GM19043 (cell line): ENCODE data around the gene GSK3A.

Experiments
- ATAC-seq: cut with Tn5 transposase; IDR thresholded peaks from one replicate; pipeline ENCODE4 v1.9.1; 2021; ENCODE audit warnings: low read depth; ENCODE audit not compliant: unreplicated experiment

The GSK3A gene

GRCh38 chr19:42250666-42251531 lies 8.5 kb upstream of the GSK3A start:
- no peak for ATAC-seq

- ATAC-seq = no peak
These were observed 7.8 kb upstream of the GSK3A start for GRCh38 chr19:42250183-42250665.

DNA sequence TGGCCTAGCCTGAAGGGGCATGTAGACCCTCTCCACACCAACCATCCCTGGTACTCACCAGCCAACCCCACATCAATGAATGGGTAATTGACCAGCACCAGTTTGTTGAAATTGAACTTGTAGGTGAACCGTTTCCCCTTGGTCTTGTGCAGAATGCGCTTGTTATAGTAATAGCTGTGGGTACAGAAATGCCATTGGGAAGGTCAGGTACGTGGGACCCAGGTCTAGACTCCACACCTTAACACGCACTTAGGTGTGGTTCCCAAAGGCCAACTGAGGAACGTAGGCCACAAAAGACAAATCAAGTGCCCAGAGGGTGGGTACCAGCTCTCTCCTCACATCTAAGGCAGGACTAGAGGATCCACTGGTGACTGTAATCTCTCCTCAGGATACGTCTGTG lies 7.4 kb upstream of the GSK3A start:
- ATAC-seq = no peak

- no peak for ATAC-seq
These were observed 6.8 kb upstream of the GSK3A start for GRCh38 chr19:42249149-42249750.

- no peak for ATAC-seq
These were observed 6.1 kb upstream of the GSK3A start for GRCh38 chr19:42248270-42249148.

- ATAC-seq = no peak
These were observed 5.3 kb upstream of the GSK3A start for GRCh38 chr19:42247640-42248199.

DNA sequence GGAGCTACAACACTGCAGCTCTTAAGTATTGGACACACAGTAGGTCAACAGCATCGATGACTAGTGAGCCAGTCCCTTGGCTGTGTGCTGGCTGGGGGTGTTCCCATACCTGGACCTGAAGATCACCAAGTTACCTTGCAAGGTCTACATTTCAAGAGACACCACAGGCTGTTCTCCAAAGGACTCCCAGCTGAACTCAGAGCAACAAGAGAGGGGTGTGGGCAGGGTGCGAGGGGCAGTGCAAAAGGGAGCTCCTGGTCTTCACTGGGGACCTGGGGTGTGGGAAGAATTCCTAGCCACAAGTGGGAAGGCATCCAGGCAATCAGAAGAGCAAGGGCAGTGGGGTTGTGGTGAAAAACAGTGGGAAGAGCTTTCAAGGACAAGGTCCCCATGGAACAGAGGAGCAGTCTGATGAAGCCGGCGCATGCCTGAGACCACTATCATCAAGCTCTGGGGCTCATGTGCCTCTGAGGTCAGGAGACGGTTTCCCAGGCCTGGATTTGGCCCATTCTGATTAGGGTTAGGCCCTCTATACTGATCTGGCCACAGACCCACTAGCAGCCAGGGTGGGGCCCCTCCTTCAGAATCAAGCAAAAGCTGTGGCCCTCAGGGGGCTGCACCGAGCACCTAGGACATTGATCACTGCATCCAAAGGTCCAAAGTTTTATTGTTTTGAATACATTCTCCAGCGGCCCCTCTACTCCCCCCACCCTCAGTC lies 4.7 kb upstream of the GSK3A start:
- ATAC-seq = no peak

DNA sequence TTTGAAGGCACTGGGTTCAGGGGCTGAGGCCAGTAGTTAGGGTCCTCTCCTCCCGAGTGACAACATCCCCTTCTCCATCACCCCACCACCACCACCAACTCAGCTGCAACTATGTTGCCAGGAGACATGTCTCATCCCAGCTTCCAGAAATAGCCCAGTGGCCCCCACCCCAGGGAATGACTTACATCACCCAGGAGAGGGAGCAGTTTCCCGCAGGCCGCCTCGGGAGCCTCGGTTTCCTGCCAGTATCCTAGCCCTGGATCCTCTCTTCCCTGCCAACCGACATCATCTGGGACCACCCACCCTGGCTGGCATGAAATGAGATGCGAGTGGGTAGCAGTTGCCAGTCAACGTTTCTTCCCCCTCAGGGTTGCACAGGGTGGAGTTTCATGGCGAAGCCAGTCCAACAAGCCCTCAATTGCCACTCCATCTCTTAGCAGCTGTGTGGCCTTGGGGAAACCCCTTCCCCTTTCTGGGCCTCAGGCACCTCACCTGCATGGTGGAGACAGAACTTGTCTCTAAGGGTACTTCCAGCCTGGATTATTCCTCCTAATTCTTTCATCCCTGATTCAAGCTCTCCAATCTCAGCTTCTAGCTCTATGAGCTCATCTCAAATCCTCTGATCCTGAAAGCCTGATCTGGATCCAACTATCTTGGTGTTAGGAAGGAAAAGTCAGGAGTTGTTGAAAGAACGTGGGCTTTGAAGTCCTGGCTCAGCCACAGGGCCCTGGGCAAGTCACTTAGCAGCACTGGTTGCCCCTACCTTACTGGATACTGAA lies 3.9 kb upstream of the GSK3A start:
- no peak for ATAC-seq

DNA sequence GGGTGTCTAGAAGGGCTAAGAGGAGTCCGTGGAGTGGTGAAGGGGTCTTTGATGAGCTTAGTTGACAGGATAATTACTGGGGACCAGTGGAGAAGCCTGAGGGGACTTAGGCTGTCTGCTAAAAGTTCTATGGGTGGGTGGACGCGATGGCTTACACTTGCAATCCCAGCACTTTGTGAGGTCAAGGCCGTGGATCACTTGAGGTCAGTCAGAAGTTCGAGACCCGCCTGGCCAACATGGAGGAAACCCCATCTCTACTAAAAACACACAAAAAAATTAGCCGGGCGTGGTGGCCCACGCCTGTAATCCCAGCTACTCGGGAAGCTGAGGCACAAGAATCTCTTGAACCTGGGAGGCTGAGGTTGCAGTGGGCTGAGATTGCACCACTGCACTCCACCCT lies 2.8 kb upstream of the GSK3A start:
- no peak for ATAC-seq

- peak; percentile 29 for ATAC-seq
These were observed 2.2 kb upstream of the GSK3A start for GRCh38 chr19:42244347-42245220.

DNA sequence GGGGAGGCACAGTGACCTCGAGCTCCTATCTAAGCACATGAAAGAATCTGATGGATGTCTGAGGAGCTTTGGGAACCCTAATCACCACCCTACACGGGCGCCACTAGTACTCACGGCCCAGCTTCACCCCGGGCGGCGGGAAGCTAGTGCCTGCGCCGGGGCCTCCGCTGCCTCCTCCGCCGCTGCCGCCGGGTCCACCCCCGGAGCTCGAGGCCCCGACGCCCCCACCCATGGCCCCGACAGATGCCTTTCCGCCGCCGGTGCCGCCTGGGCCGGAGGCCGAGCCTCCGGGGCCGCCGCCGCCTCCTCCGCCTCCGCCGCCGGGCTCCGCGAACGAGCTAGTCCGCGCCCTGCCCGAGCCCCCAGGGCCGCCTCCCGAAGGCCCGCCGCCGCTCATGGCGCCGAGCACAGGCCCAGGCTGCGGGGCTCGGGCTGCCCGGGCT lies 312 bp downstream of the GSK3A start:
- no peak for ATAC-seq

DNA sequence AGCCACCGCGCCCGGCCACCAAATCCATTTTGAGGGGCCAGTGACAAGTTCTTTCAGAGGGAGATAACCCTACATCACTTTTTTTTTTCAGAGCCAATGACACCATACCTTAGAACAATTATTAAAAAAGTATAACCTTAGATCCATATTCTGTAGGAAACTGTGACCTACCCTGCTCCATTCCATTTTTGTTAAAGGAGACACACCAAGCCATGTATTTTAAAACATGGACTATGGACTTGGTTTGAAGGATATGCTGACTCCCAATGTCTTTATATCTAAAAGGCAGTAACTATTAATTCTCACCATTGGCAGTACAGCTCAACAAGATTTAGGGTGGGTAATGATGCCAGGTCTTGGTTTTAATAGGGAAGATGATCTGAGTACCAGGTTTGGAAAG lies 1.1 kb downstream of the GSK3A start:
- no peak for ATAC-seq

DNA sequence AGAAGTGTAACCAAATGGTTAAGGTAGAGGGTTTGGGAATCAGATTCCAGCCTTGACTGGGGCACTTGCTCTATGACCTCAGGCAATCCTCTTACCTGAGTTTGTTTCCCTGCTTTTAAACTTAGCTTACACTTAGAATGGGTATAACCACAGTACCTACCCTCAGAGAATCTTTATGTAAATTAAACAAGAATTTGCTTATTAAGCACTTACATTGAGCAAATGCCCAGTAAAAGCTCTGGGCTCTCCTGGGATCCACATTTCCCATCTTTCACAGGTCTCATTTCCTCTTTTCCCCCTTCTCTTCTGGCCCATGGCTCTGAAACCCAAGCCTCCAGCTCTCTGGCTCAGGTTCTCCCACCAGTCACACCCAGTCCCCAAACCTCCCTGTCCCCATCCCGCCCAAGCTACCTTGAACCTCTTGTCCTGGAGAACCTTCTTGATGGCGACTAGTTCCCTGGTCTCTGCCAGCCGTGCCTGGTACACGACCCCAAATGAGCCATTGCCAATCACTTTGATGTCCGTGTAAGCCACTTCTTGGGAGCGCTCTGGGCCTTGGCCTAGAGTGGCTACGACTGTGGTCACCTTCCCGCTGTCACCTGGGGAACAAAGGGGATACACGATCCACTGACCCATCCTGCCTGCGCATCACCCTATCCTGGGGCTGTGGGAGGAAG lies 2.7 kb downstream of the GSK3A start:
- no peak for ATAC-seq

DNA sequence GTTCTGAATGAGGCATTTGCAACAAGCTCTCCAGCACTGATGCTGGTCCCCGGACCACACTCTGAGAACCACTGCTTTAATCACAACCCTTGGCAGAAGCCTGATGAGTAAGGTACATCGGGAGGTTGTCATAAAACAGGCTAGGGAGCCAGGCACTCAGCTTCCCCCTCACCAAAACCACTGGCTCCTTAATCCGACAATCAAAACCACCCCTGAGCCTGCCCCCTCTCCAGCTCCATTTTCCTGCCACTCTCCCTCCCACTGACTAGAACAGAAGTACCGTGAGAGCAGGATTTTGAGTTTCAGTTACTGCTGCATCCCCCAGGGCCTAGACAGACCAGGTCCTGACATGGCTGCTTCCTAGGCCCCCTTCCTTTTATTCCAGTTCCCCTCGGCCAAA lies 7.2 kb downstream of the GSK3A start:
- no peak for ATAC-seq

DNA sequence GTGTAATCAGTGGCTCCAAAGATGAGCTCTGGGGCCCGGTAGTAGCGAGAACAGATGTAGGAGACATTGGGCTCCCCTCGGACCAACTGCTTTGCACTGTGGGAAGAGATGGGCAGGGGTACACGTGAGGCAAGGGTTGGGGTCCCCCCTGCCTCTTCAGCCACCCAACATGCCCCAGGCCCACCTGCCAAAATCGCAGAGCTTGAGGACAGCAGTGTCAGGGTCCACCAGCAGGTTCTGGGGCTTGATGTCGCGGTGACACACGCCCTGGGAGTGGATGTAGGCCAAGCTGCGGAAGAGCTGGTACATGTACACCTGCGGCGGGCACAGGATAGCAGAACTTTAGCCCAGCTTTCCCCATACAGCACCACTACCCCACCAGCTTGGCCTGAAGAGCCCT lies 8.0 kb downstream of the GSK3A start:
- ATAC-seq = no peak

DNA sequence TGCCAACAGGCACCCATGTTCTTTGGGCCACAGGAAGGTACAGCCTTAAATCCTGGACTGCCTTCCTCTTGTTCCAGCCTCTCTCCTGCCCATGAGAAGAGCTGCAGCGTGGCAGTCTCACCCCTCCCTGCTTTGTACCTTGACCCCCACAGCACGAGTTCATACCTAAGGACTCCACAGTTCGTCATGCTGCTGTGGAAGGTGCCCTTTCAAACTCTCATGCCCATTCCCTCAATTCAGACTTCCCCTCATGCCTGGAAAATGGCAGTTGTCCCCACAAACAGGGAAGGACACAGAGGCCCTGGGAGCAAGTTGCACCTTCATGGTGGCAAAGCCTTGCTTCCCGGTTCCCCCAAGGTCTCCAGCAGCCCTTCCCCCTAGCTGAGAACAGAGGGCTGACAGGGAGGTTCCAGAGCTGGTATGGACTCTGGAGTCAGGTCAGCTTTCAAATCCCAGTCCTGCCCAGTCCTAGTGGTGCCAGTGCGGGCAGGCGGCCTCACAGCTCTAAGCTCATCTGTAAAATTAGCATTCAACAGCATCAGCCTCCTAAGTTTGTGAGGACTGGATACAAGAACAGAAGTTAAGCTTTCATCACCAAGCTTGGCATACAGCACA lies 8.6 kb downstream of the GSK3A start:
- no peak for ATAC-seq

- no peak for ATAC-seq
These were observed 9.3 kb downstream of the GSK3A start for GRCh38 chr19:42233106-42233505.
